Stomach (tissue), 4 donors: ENCODE measurements around the gene NCS1.

Experiments used
- CTCF ChIP-seq, 7 experiments: fragments of 450-650 bp in 4 of 7; fragments of 200-600 bp in 3 of 7; sonication (generic) in 3 of 7; IDR thresholded peaks; one replicate each; pipeline ENCODE4 v1.5.1; 2016 to 2019; ENCODE audit warnings: antibody characterized with exemption in 7 of 7, control low read depth in 2 of 7, mild to moderate bottlenecking in 1 of 7
- EP300 ChIP-seq: sonication (generic); formaldehyde crosslinking; IDR thresholded peaks from one replicate; pipeline ENCODE4 v1.6.1; 2017; ENCODE audit warnings: antibody characterized with exemption
- POLR2A ChIP-seq, 4 donors: fragments of 450-650 bp; IDR thresholded peaks; one replicate each; pipeline ENCODE4 v1.6.1; 2016; ENCODE audit warnings: antibody characterized with exemption in 4 of 4, control low read depth in 2 of 4, mild to moderate bottlenecking in 1 of 4, moderate library complexity in 1 of 4
- POLR2AphosphoS5 ChIP-seq, 3 donors: sonication (generic); formaldehyde crosslinking; IDR thresholded peaks; one replicate each; pipeline ENCODE4 v1.6.1; 2016; ENCODE audit warnings: antibody characterized with exemption in 3 of 3

GRCh38 chr9:130139251-130139650 is 33.0 kb upstream of the NCS1 start:
- TF ChIP-seq CTCF (IDR thresholded peaks at IDR 0.05) (no peak), POLR2A (IDR thresholded peaks at IDR 0.05) (no peak), EP300 (no peak), POLR2AphosphoS5 (IDR thresholded peaks at IDR 0.05) (no peak)
